H9 (cell line): ENCODE data around the gene SUMO1. TPM values are rescaled to one million over a fixed set of nuclear protein-coding genes. Genes with fewer than 3 reads are reported as not detected.

Experiments
- DNase-seq: peaks from one replicate; pipeline ENCODE4 v3.0.0-alpha.2; 2017
- H2AFZ ChIP-seq: one replicate; pipeline ENCODE4 v1.6.1; 2013; ENCODE audit warnings: mild to moderate bottlenecking, low read length, control low read depth, moderate library complexity
- H2AK5ac ChIP-seq: 2 replicates; pipeline ENCODE4 v1.6.1; 2013; ENCODE audit warnings: low read length, control low read depth, mixed read lengths; ENCODE audit not compliant: insufficient read length
- H2BK120ac ChIP-seq: one replicate; pipeline ENCODE4 v1.6.1; 2013; ENCODE audit warnings: low read depth, mild to moderate bottlenecking, low read length, control low read depth, inconsistent platforms; ENCODE audit not compliant: poor library complexity, severe bottlenecking
- H2BK12ac ChIP-seq: 2 replicates; pipeline ENCODE4 v1.6.1; 2013; ENCODE audit warnings: low read length, control low read depth, mixed read lengths, low read depth; ENCODE audit not compliant: insufficient read length
- H2BK15ac ChIP-seq: 2 replicates; pipeline ENCODE4 v1.6.1; 2013; ENCODE audit warnings: low read depth, low read length, control low read depth
- H2BK20ac ChIP-seq: one replicate; pipeline ENCODE4 v1.6.1; 2013; ENCODE audit warnings: low read depth, mild to moderate bottlenecking, low read length, control low read depth, inconsistent platforms; ENCODE audit not compliant: poor library complexity, severe bottlenecking
- H2BK5ac ChIP-seq: 2 replicates; pipeline ENCODE4 v1.6.1; 2013; ENCODE audit warnings: low read length, control low read depth, mixed read lengths; ENCODE audit not compliant: insufficient read length
- H3K14ac ChIP-seq: 2 replicates; pipeline ENCODE4 v1.6.1; 2013; ENCODE audit warnings: low read length, control low read depth; ENCODE audit not compliant: insufficient read depth
- H3K18ac ChIP-seq: 2 replicates; pipeline ENCODE4 v1.6.1; 2013; ENCODE audit warnings: low read depth, mild to moderate bottlenecking, mixed read lengths, low read length, control low read depth; ENCODE audit not compliant: insufficient read length
- H3K23ac ChIP-seq: 2 replicates; pipeline ENCODE4 v1.6.1; 2013; ENCODE audit warnings: low read length, control low read depth, mixed read lengths, low read depth; ENCODE audit not compliant: insufficient read length
- H3K23me2 ChIP-seq: 2 replicates; pipeline ENCODE4 v1.6.1; 2013; ENCODE audit warnings: low read depth, mild to moderate bottlenecking, mixed read lengths, low read length, control low read depth; ENCODE audit not compliant: insufficient read length, poor library complexity, severe bottlenecking
- H3K27ac ChIP-seq: 2 replicates; pipeline ENCODE4 v1.5.1; 2013; ENCODE audit warnings: low read length, control low read depth, mixed read lengths, low read depth; ENCODE audit not compliant: insufficient read length
- H3K27me3 ChIP-seq: 2 replicates; pipeline ENCODE4 v1.6.1; 2013; ENCODE audit warnings: low read length, control low read depth, inconsistent platforms; ENCODE audit not compliant: insufficient read depth
- H3K4ac ChIP-seq: 2 replicates; pipeline ENCODE4 v1.6.1; 2013; ENCODE audit warnings: low read depth, mild to moderate bottlenecking, control low read depth, inconsistent platforms, low read length, moderate library complexity
- H3K4me1 ChIP-seq: 2 replicates; pipeline ENCODE4 v1.6.1; 2013; ENCODE audit warnings: low read length, control low read depth, inconsistent platforms; ENCODE audit not compliant: insufficient read depth
- H3K4me2 ChIP-seq: 2 replicates; pipeline ENCODE4 v1.6.1; 2013; ENCODE audit warnings: low read length, control low read depth, mixed read lengths; ENCODE audit not compliant: insufficient read length, insufficient read depth
- H3K56ac ChIP-seq: 2 replicates; pipeline ENCODE4 v1.6.1; 2013; ENCODE audit warnings: low read depth, mild to moderate bottlenecking, mixed read lengths, low read length, control low read depth; ENCODE audit not compliant: insufficient read length
- H3K79me1 ChIP-seq: 2 replicates; pipeline ENCODE4 v1.6.1; 2013; ENCODE audit warnings: low read depth, mild to moderate bottlenecking, moderate library complexity, low read length, control low read depth, inconsistent platforms; ENCODE audit not compliant: insufficient read depth, poor library complexity, severe bottlenecking
- H3K79me2 ChIP-seq: 2 replicates; pipeline ENCODE4 v1.6.1; 2013; ENCODE audit warnings: low read length, control low read depth, inconsistent platforms; ENCODE audit not compliant: insufficient read depth
- H3K9ac ChIP-seq: 2 replicates; pipeline ENCODE4 v1.6.1; 2013; ENCODE audit warnings: low read length, control low read depth, mixed read lengths; ENCODE audit not compliant: insufficient read length; ENCODE audit errors: extremely low read depth
- H3K9me3 ChIP-seq: one replicate; pipeline ENCODE4 v1.6.1; 2013; ENCODE audit warnings: low read depth, low read length, inconsistent platforms; ENCODE audit not compliant: control insufficient read depth
- H3T11ph ChIP-seq: one replicate; pipeline ENCODE4 v1.6.1; 2013; ENCODE audit warnings: mild to moderate bottlenecking, low read length, control low read depth, inconsistent platforms
- H4K20me1 ChIP-seq: one replicate; pipeline ENCODE4 v1.6.1; 2013; ENCODE audit not compliant: control insufficient read depth, insufficient read length, insufficient read depth
- H4K5ac ChIP-seq: 2 replicates; pipeline ENCODE4 v1.6.1; 2013; ENCODE audit warnings: low read depth, mild to moderate bottlenecking, mixed read lengths, low read length, control low read depth; ENCODE audit not compliant: insufficient read length
- H4K8ac ChIP-seq: replicated peaks from 2 replicates; pipeline ENCODE4 v1.6.1; 2013; ENCODE audit warnings: low read length, control low read depth, mixed read lengths, low read depth; ENCODE audit not compliant: insufficient read length
- H4K91ac ChIP-seq: 2 replicates; pipeline ENCODE4 v1.6.1; 2013; ENCODE audit warnings: low read depth, mild to moderate bottlenecking, moderate library complexity, mixed read lengths, low read length, control low read depth; ENCODE audit not compliant: insufficient read length
- H3K27ac Mint-ChIP-seq, 3 experiments: 2 replicates in 2 of 3; 3 replicates in 1 of 3; pipeline ENCODE4 v1.8.0; 2020 to 2021; ENCODE audit warnings: mixed read lengths in 3 of 3, mild to moderate bottlenecking in 1 of 3, moderate library complexity in 1 of 3
- H3K27me3 Mint-ChIP-seq: 2 replicates; pipeline ENCODE4 v1.8.0; 2021; ENCODE audit warnings: low read depth, mild to moderate bottlenecking, moderate library complexity, mixed read lengths
- H3K36me3 Mint-ChIP-seq, 3 experiments: 2 replicates in 2 of 3; 3 replicates in 1 of 3; pipeline ENCODE4 v1.8.0; 2020 to 2021; ENCODE audit warnings: low read depth in 3 of 3, mixed read lengths in 3 of 3; ENCODE audit not compliant: insufficient read depth in 1 of 3
- H3K4me1 Mint-ChIP-seq, 2 experiments: 2 replicates each; pipeline ENCODE4 v1.8.0; 2020; ENCODE audit warnings: mixed read lengths in 2 of 2
- H3K4me3 Mint-ChIP-seq, 2 experiments: 2 replicates in 1 of 2; 3 replicates in 1 of 2; pipeline ENCODE4 v1.8.0; 2020 to 2021; ENCODE audit warnings: mild to moderate bottlenecking in 2 of 2, mixed read lengths in 2 of 2, moderate library complexity in 1 of 2
- H3K9me3 Mint-ChIP-seq, 2 experiments: 2 replicates in 1 of 2; 3 replicates in 1 of 2; pipeline ENCODE4 v1.8.0; 2020; ENCODE audit warnings: mild to moderate bottlenecking in 2 of 2, mixed read lengths in 2 of 2, moderate library complexity in 1 of 2
- WGBS: extraction: QIAGEN DNeasy Blood & Tissue Kit; methylation state at CpG from one replicate; pipeline ENCODE4 v1.1.7; 2013; ENCODE audit warnings: missing lambda C conversion rate, low lambda C conversion rate, mixed read lengths; ENCODE audit not compliant: insufficient read length; ENCODE audit errors: extremely low coverage; 5-methylcytosine and 5-hydroxymethylcytosine counted together
- total RNA-seq: library from RNA; stranded (reverse); gene quantifications from 2 replicates; pipeline ENCODE4 v1.2.1, GENCODE V29; 2021
- TF ChIP-seq, protein P1 (sequence below): fragments of 200-600 bp; sonication (generic); conservative IDR thresholded peaks from 3 replicates; pipeline ENCODE4 v1.8.0; 2021; ENCODE audit warnings: antibody characterized with exemption, mild to moderate bottlenecking

SUMO1 gene
- total RNA-seq, 1 experiment from 2014 or later, result 206 TPM

DNA sequence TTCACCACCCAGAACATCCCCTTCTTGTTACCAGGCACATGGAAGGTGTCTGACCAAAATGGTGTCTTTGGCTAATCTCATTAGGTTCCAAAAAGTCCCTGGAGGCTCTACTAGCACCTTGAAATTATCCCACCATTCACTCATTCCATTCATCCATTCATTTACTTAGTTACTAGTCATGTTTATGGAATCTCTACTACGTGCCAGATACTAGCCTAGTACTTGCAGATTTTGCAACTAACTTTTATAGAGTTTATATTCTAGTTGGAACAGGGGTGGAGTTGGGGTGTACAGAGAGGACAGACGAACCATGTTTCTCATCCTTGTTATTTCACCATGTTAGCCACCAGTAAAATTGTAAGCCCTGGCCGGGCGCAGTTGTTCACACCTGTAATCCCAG is 23.1 kb upstream of the SUMO1 start:
- H4K5ac ChIP-seq, result no peak overlapping the region
- no peak overlapping the region for H3K27ac ChIP-seq
- no peak overlapping the region for H3K4ac ChIP-seq
- H2BK15ac ChIP-seq, result no peak overlapping the region
- peaks cover under 1% of the 10 kb centered on the region for H3K23me2 ChIP-seq
- no peaks in the 10 kb centered on the region for H3K4me1 ChIP-seq
- no peaks in the 10 kb centered on the region; the same call in 1 of the 2 replicates for H3K27me3 ChIP-seq
- no peak for DNase-seq
- H2BK5ac ChIP-seq, result no peak overlapping the region
- no peak overlapping the region for H2BK12ac ChIP-seq
- H4K8ac ChIP-seq, result no peak overlapping the region
- no peak overlapping the region for H3K18ac ChIP-seq
- H3K56ac ChIP-seq, result no peak overlapping the region
- H3K79me2 ChIP-seq, result peaks cover 9% of the 10 kb centered on the region
- Mint-ChIP-seq H3K9me3 (no peaks in the 10 kb centered on the region), H3K36me3 (no peaks in the 10 kb centered on the region; a peak in 1 of 7 replicates), H3K27ac (no peak overlapping the region), H3K4me3 (no peak overlapping the region), H3K27me3 (no peaks in the 10 kb centered on the region), H3K4me1 (peaks cover 0 to 5% of the 10 kb centered on the region in 2 experiments; a peak in 1 of 4 replicates)
- H2BK120ac ChIP-seq, result no peak overlapping the region
- no peak overlapping the region for H3K23ac ChIP-seq
- H3K9me3 ChIP-seq, result no peaks in the 10 kb centered on the region
- no peak overlapping the region for H3K9ac ChIP-seq
- no peak overlapping the region for H4K91ac ChIP-seq
- H2BK20ac ChIP-seq, result no peak overlapping the region
- H3K14ac ChIP-seq, result no peak overlapping the region
- no peaks in the 10 kb centered on the region for H4K20me1 ChIP-seq
- H3K4me2 ChIP-seq, result no peak overlapping the region
- no CpG with 5 or more reads among the region's 4 CpGs for WGBS
- H2AK5ac ChIP-seq, result no peak overlapping the region
- TF ChIP-seq, protein P1, sequence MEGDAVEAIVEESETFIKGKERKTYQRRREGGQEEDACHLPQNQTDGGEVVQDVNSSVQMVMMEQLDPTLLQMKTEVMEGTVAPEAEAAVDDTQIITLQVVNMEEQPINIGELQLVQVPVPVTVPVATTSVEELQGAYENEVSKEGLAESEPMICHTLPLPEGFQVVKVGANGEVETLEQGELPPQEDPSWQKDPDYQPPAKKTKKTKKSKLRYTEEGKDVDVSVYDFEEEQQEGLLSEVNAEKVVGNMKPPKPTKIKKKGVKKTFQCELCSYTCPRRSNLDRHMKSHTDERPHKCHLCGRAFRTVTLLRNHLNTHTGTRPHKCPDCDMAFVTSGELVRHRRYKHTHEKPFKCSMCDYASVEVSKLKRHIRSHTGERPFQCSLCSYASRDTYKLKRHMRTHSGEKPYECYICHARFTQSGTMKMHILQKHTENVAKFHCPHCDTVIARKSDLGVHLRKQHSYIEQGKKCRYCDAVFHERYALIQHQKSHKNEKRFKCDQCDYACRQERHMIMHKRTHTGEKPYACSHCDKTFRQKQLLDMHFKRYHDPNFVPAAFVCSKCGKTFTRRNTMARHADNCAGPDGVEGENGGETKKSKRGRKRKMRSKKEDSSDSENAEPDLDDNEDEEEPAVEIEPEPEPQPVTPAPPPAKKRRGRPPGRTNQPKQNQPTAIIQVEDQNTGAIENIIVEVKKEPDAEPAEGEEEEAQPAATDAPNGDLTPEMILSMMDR, result no peak
- H2AFZ ChIP-seq, result no peak overlapping the region
- H3T11ph ChIP-seq, result no peak overlapping the region
- no peaks in the 10 kb centered on the region for H3K79me1 ChIP-seq
